ENCODE results near the gene JAML.

- no peak for TF ChIP-seq CTCF (IDR thresholded peaks at IDR 0.05; ENCODE audit: low read length)
- no peak for TF ChIP-seq EZH2 (IDR thresholded peaks at IDR 0.05; ENCODE audit: borderline replicate concordance, low read length)
Measured at GRCh38 chr11:118212131-118212725, 12.6 kb downstream of the JAML start.

Data from OCI-LY1 (cell line).